ENCODE measurements around the gene LRRC58. TPM values are rescaled to one million over a fixed set of nuclear protein-coding genes. Genes with fewer than 3 reads are reported as not detected.
"Not testable (repeated sequence)": the region's sequence is repeated elsewhere in the genome, so short reads cannot be mapped to it uniquely, and the experiment has no call there.

Gene LRRC58
- total and polyA plus RNA-seq, 2 of the 8 experiments (the other 6 are each of a cell fraction or from before 2014, with no cell fraction given): 4.3 to 15.4 TPM

DNA sequence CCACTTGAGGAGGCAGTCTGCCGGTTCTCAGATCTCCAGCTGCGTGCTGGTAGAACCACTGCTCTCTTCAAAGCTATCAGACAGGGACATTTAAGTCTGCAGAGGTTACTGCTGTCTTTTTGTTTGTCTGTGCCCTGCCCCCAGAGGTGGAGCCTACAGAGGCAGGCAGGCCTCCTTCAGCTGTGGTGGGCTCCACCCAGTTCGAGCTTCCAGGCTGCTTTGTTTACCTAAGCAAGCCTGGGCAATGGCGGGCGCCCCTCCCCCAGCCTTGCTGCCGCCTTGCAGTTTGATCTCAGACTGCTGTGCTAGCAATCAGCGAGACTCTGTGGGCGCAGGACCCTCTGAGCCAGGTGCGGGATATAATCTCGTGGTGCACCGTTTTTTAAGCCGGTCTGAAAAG, 28.8 kb upstream of the LRRC58 start:
- H3K9ac ChIP-seq (replicated peaks in 1 of 4; ENCODE audit: extremely low read depth in 1 of 4, low read depth in 3 of 4, low read length in 3 of 4); H2AFZ ChIP-seq (ENCODE audit: low read length); H2BK120ac ChIP-seq (replicated peaks; ENCODE audit: low read depth, low read length); H2AK5ac ChIP-seq (ENCODE audit: low read depth, low read length); H3K23me2 ChIP-seq (ENCODE audit: low read depth, low read length); H4K8ac ChIP-seq (ENCODE audit: extremely low read depth, insufficient read depth, low read length); DNase-seq (ENCODE audit: low read depth in 1 of 2, low spot score in 2 of 2); H3K4ac ChIP-seq (replicated peaks; ENCODE audit: insufficient read length, low read depth, low read length); H3K18ac ChIP-seq (ENCODE audit: extremely low read depth, low read length); H2BK12ac ChIP-seq (ENCODE audit: low read depth, low read length); H3K4me2 ChIP-seq (ENCODE audit: insufficient read depth in 1 of 2, low read depth in 2 of 2, low read length in 2 of 2); H4K91ac ChIP-seq (replicated peaks; ENCODE audit: insufficient read length, low read length); H3K27me3 ChIP-seq (replicated peaks in 1 of 4; ENCODE audit: control insufficient read depth in 3 of 4, extremely low read depth in 1 of 4, insufficient read depth in 3 of 4, low read length in 3 of 4); H3K79me1 ChIP-seq (ENCODE audit: low read depth, low read length); H3K27ac ChIP-seq (ENCODE audit: low read depth, low read length); H3K56ac ChIP-seq (replicated peaks; ENCODE audit: insufficient read length, low read depth, low read length); H2BK5ac ChIP-seq (ENCODE audit: low read depth, low read length); H3K4me3 ChIP-seq (ENCODE audit: extremely low read depth in 1 of 4, insufficient read depth in 2 of 4, low read depth in 3 of 4, low read length in 4 of 4); H3K14ac ChIP-seq (ENCODE audit: insufficient read length); H3K4me1 ChIP-seq (replicated peaks in 1 of 4; ENCODE audit: control insufficient read depth in 3 of 4, insufficient read depth in 4 of 4, low read length in 3 of 4); H2BK15ac ChIP-seq (ENCODE audit: low read length); H3K79me2 ChIP-seq (ENCODE audit: control insufficient read depth in 1 of 2, insufficient read depth in 2 of 2, low read length in 2 of 2); H3K23ac ChIP-seq (ENCODE audit: insufficient read length); H4K5ac ChIP-seq (ENCODE audit: insufficient read length, low read depth, low read length); CTCF ChIA-PET (ENCODE audit: partially characterized antibody); H3K36me3 ChIP-seq (ENCODE audit: control insufficient read depth in 2 of 4, insufficient read depth in 4 of 4, low read length in 3 of 4); H4K20me1 ChIP-seq (replicated peaks in 1 of 2; ENCODE audit: control insufficient read depth in 1 of 2, insufficient read depth in 2 of 2, low read length in 2 of 2); H3K9me3 ChIP-seq (ENCODE audit: insufficient read depth in 2 of 2, low read depth in 1 of 2, low read length in 1 of 2); FAIRE-seq; H2BK20ac ChIP-seq (ENCODE audit: low read length): not testable (repeated sequence)
- POLR2A ChIA-PET (ENCODE audit: partially characterized antibody): interaction anchor here (1.7 kb wide), 1 partner anchor 29 kb away, joined by 5 read pairs; the partner anchor contains the start of gene LRRC58
- 62% methylated on average over 6 of the region's 12 CpGs; no CpG with 5 or more reads in 1 of the 2 experiments for WGBS, 2 experiments (ENCODE audit: extremely low coverage in 1 of 2, insufficient coverage in 1 of 2, insufficient read length in 1 of 2, insufficient replicate concordance in 2 of 2, low coverage in 1 of 2, low lambda C conversion rate in 2 of 2, missing lambda C conversion rate in 1 of 2)

All from H1 (cell line).